SK-N-MC (cell line): ENCODE measurements around the gene CAMK1D.

Source experiments
- EZH2 ChIP-seq: fragments of 200-600 bp; sonication (generic); IDR thresholded peaks from one replicate; pipeline ENCODE4 v1.6.1; 2017; ENCODE audit warnings: antibody characterized with exemption
- POLR2AphosphoS5 ChIP-seq: IDR thresholded peaks from 2 replicates; pipeline ENCODE4 v1.6.1; 2012; ENCODE audit warnings: mild to moderate bottlenecking, low read depth, low read length, borderline replicate concordance

DNA sequence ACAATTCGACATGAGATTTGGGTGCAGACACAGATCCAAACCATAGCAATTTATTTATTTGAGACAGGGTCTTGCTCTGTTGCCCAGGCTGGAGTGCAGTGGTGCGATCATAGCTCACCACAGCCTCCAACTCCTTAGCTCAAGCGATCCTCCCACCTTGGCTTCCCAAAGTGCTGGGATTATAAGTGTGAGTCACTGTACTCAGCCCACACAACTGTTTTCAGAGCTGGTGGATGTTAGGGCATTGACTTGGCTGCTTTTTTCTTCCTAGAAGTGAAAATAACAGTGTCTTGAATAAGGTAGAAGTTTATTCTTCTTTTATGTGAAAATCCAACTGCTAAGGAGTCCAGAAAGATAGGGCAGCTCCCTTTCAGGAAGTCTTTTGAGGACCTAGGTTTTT lies 520.1 kb downstream of the CAMK1D start:
- TF ChIP-seq POLR2AphosphoS5 (no peak), EZH2 (no peak)
